Measurements from ENCODE around the gene MPO.

- TF ChIP-seq, protein P1, sequence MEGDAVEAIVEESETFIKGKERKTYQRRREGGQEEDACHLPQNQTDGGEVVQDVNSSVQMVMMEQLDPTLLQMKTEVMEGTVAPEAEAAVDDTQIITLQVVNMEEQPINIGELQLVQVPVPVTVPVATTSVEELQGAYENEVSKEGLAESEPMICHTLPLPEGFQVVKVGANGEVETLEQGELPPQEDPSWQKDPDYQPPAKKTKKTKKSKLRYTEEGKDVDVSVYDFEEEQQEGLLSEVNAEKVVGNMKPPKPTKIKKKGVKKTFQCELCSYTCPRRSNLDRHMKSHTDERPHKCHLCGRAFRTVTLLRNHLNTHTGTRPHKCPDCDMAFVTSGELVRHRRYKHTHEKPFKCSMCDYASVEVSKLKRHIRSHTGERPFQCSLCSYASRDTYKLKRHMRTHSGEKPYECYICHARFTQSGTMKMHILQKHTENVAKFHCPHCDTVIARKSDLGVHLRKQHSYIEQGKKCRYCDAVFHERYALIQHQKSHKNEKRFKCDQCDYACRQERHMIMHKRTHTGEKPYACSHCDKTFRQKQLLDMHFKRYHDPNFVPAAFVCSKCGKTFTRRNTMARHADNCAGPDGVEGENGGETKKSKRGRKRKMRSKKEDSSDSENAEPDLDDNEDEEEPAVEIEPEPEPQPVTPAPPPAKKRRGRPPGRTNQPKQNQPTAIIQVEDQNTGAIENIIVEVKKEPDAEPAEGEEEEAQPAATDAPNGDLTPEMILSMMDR (IDR thresholded peaks at IDR 0.05) = peak in 1 of 4 experiments; percentile 17
- TF ChIP-seq POLR2AphosphoS5 (IDR thresholded peaks at IDR 0.05) (no peak), POLR2A (IDR thresholded peaks at IDR 0.05) (no peak)
These were observed 48.5 kb upstream of the MPO start for GRCh38 chr17:58329035-58329809.
